ENCODE data around the gene SLC22A2.

GRCh38 chr6:160247457-160247883 is 11.2 kb downstream of the SLC22A2 start:
- TF ChIP-seq ZNF23 (tag by site-specific recombination; IDR thresholded peaks at IDR 0.05; ENCODE audit: borderline replicate concordance) = no peak
- no peak for TF ChIP-seq CTCF (tag by site-specific recombination; IDR thresholded peaks at IDR 0.05)
